Measurements from ENCODE around the gene SPRYD3. TPM values are rescaled to one million over a fixed set of nuclear protein-coding genes. Genes with fewer than 3 reads are reported as not detected.
A peak's percentile ranks its signal among the peaks of the same experiment; 100 is the strongest.

Gene SPRYD3
- total RNA-seq, 1 donor from 2014 or later: 10.5 TPM

- peaks cover 3% of the 10 kb centered on the region for H3K27me3 Mint-ChIP-seq (ENCODE audit: unreplicated experiment)
- no peak for DNase-seq (ENCODE audit: low spot score)
- peaks cover 18% of the 10 kb centered on the region for H3K4me1 Mint-ChIP-seq (ENCODE audit: unreplicated experiment)
- peaks cover 31% of the 10 kb centered on the region for H3K36me3 Mint-ChIP-seq (ENCODE audit: low read depth, unreplicated experiment)
- H3K27ac Mint-ChIP-seq (ENCODE audit: unreplicated experiment): no peak overlapping the region
- no peak for TF ChIP-seq CTCF (IDR thresholded peaks at IDR 0.05; ENCODE audit: unreplicated experiment)
- H3K4me3 Mint-ChIP-seq (ENCODE audit: unreplicated experiment): no peak overlapping the region
- no peaks in the 10 kb centered on the region for H3K9me3 Mint-ChIP-seq (ENCODE audit: unreplicated experiment)
These were observed 2.2 kb downstream of the SPRYD3 start for GRCh38 chr12:53077030-53077429.

- H3K4me1 Mint-ChIP-seq (ENCODE audit: unreplicated experiment): peaks cover 23% of the 10 kb centered on the region
- H3K27ac Mint-ChIP-seq (ENCODE audit: unreplicated experiment): no peak overlapping the region
These were observed 2.7 kb downstream of the SPRYD3 start for GRCh38 chr12:53076461-53076860.

GRCh38 chr12:53074999-53075370 is 4.2 kb downstream of the SPRYD3 start:
- H3K27me3 Mint-ChIP-seq (ENCODE audit: unreplicated experiment): peaks cover 9% of the 10 kb centered on the region
- no peaks in the 10 kb centered on the region for H3K9me3 Mint-ChIP-seq (ENCODE audit: unreplicated experiment)
- H3K4me3 Mint-ChIP-seq (ENCODE audit: unreplicated experiment): peak overlapping the region; percentile 14
- DNase-seq (ENCODE audit: low spot score): no peak
- peaks cover 43% of the 10 kb centered on the region for H3K36me3 Mint-ChIP-seq (ENCODE audit: low read depth, unreplicated experiment)
- peaks cover 29% of the 10 kb centered on the region for H3K4me1 Mint-ChIP-seq (ENCODE audit: unreplicated experiment)
- TF ChIP-seq CTCF (IDR thresholded peaks at IDR 0.05; ENCODE audit: unreplicated experiment): no peak
- no peak overlapping the region for H3K27ac Mint-ChIP-seq (ENCODE audit: unreplicated experiment)

More at GRCh38 chr12:53076461-53076860, 2.7 kb downstream of the SPRYD3 start:
- DNase-seq (ENCODE audit: low spot score): no peak
- no peak for TF ChIP-seq CTCF (IDR thresholded peaks at IDR 0.05; ENCODE audit: unreplicated experiment)
- Mint-ChIP-seq H3K9me3 (ENCODE audit: unreplicated experiment) (no peaks in the 10 kb centered on the region), H3K27me3 (ENCODE audit: unreplicated experiment) (peaks cover 6% of the 10 kb centered on the region), H3K4me3 (ENCODE audit: unreplicated experiment) (no peak overlapping the region), H3K36me3 (ENCODE audit: low read depth, unreplicated experiment) (peaks cover 35% of the 10 kb centered on the region)

GRCh38 chr12:53074283-53074998 is 4.7 kb downstream of the SPRYD3 start:
- no peak for TF ChIP-seq CTCF (IDR thresholded peaks at IDR 0.05; ENCODE audit: unreplicated experiment)
- H3K27me3 Mint-ChIP-seq (ENCODE audit: unreplicated experiment): peaks cover 9% of the 10 kb centered on the region
- H3K27ac Mint-ChIP-seq (ENCODE audit: unreplicated experiment): no peak overlapping the region
- no peak overlapping the region for H3K4me3 Mint-ChIP-seq (ENCODE audit: unreplicated experiment)
- DNase-seq (ENCODE audit: low spot score): no peak
- peaks cover 26% of the 10 kb centered on the region for H3K4me1 Mint-ChIP-seq (ENCODE audit: unreplicated experiment)
- H3K36me3 Mint-ChIP-seq (ENCODE audit: low read depth, unreplicated experiment): peaks cover 43% of the 10 kb centered on the region
- no peaks in the 10 kb centered on the region for H3K9me3 Mint-ChIP-seq (ENCODE audit: unreplicated experiment)

GRCh38 chr12:53073881-53074280 is 5.3 kb downstream of the SPRYD3 start:
- H3K4me3 Mint-ChIP-seq (ENCODE audit: unreplicated experiment): no peak overlapping the region
- H3K27me3 Mint-ChIP-seq (ENCODE audit: unreplicated experiment): peaks cover 9% of the 10 kb centered on the region
- no peak overlapping the region for H3K27ac Mint-ChIP-seq (ENCODE audit: unreplicated experiment)
- peaks cover 26% of the 10 kb centered on the region for H3K4me1 Mint-ChIP-seq (ENCODE audit: unreplicated experiment)
- no peak for DNase-seq (ENCODE audit: low spot score)
- peaks cover 43% of the 10 kb centered on the region for H3K36me3 Mint-ChIP-seq (ENCODE audit: low read depth, unreplicated experiment)
- H3K9me3 Mint-ChIP-seq (ENCODE audit: unreplicated experiment): no peaks in the 10 kb centered on the region
- TF ChIP-seq CTCF (IDR thresholded peaks at IDR 0.05; ENCODE audit: unreplicated experiment): no peak
